ENCODE data around the gene ACKR4. TPM values are rescaled to one million over a fixed set of nuclear protein-coding genes. Genes with fewer than 3 reads are reported as not detected.
"Not testable (repeated sequence)": the region's sequence is repeated elsewhere in the genome, so short reads cannot be mapped to it uniquely, and the experiment has no call there.

Gene ACKR4
- total RNA-seq, 2 experiments from 2014 or later = not detected

- no peaks in the 10 kb centered on the region for H3K27me3 Mint-ChIP-seq
- H3K4me3 Mint-ChIP-seq = no peak overlapping the region
- POLR2A ChIA-PET = no interaction called here
- H3K4me1 Mint-ChIP-seq = no peaks in the 10 kb centered on the region
- DNase-seq = no peak
- H3K9me3 Mint-ChIP-seq = no peaks in the 10 kb centered on the region
- no peak overlapping the region for H3K27ac Mint-ChIP-seq
- H3K36me3 Mint-ChIP-seq = peaks cover 32% of the 10 kb centered on the region
- no peak for ATAC-seq (ENCODE audit: low read depth)
Observed at GRCh38 chr3:132569153-132569552, 27.9 kb upstream of the ACKR4 start.

- Mint-ChIP-seq H3K36me3 (peaks cover 28% of the 10 kb centered on the region), H3K4me3 (no peak overlapping the region), H3K4me1 (no peaks in the 10 kb centered on the region), H3K9me3 (no peaks in the 10 kb centered on the region), H3K27ac (no peak overlapping the region), H3K27me3 (no peaks in the 10 kb centered on the region)
- DNase-seq (no peak), ATAC-seq (ENCODE audit: low read depth) (no peak)
- POLR2A ChIA-PET = no interaction called here
Observed at GRCh38 chr3:132569580-132569979, 27.5 kb upstream of the ACKR4 start.

GRCh38 chr3:132570016-132570415, 27.1 kb upstream of the ACKR4 start:
- Mint-ChIP-seq H3K9me3 (no peaks in the 10 kb centered on the region), H3K27me3 (no peaks in the 10 kb centered on the region), H3K4me3 (no peak overlapping the region), H3K27ac (no peak overlapping the region), H3K36me3 (peaks cover 25% of the 10 kb centered on the region), H3K4me1 (no peaks in the 10 kb centered on the region)
- DNase-seq (no peak), ATAC-seq (ENCODE audit: low read depth) (no peak)
- POLR2A ChIA-PET = no interaction called here

DNA sequence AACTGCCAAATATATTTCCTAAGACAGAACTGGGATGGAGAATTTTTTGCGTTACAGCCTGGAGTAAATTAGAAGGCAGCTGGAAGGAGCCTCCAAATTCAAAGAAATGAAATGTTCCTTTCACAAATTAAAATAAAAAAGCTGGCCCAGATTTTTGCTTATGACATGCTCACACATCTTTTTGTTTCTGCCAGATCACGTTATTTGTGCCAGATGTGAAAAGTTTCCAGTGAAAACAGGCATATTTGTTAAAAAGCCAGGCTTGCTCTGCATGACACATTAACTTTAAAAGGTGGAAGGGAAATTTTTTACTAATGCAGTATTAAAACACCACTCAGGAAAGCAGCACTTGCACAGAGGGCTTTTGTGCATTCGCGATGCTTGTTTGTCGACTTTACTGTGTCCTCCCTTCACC, 23.3 kb upstream of the ACKR4 start:
- Mint-ChIP-seq H3K4me3 (no peak overlapping the region), H3K36me3 (peaks cover 30% of the 10 kb centered on the region), H3K9me3 (no peaks in the 10 kb centered on the region), H3K4me1 (no peaks in the 10 kb centered on the region), H3K27me3 (no peaks in the 10 kb centered on the region), H3K27ac (no peak overlapping the region)
- ATAC-seq (ENCODE audit: low read depth) (no peak), DNase-seq (no peak)
- POLR2A ChIA-PET = no interaction called here

GRCh38 chr3:132587401-132587800, 9.7 kb upstream of the ACKR4 start:
- Mint-ChIP-seq H3K9me3 (peaks cover 4% of the 10 kb centered on the region), H3K27ac (no peak overlapping the region), H3K36me3 (peaks cover 30% of the 10 kb centered on the region), H3K27me3 (no peaks in the 10 kb centered on the region), H3K4me3 (no peak overlapping the region), H3K4me1 (no peaks in the 10 kb centered on the region)
- ATAC-seq (ENCODE audit: low read depth) (no peak), DNase-seq (no peak)
- POLR2A ChIA-PET = no interaction called here

- Mint-ChIP-seq H3K27ac (no peak overlapping the region), H3K36me3 (peaks cover 33% of the 10 kb centered on the region), H3K9me3 (peaks cover 4% of the 10 kb centered on the region), H3K27me3 (no peaks in the 10 kb centered on the region), H3K4me3 (no peak overlapping the region), H3K4me1 (peaks cover 4% of the 10 kb centered on the region)
- DNase-seq (no peak), ATAC-seq (ENCODE audit: low read depth) (no peak)
- POLR2A ChIA-PET = no interaction called here
Observed at GRCh38 chr3:132592216-132592615, 4.9 kb upstream of the ACKR4 start.

- Mint-ChIP-seq H3K4me3 (no peak overlapping the region), H3K27me3 (no peaks in the 10 kb centered on the region), H3K27ac (no peak overlapping the region), H3K9me3 (peaks cover 4% of the 10 kb centered on the region), H3K4me1 (peaks cover 4% of the 10 kb centered on the region), H3K36me3 (peaks cover 32% of the 10 kb centered on the region)
- ATAC-seq (ENCODE audit: low read depth) = no peak
- DNase-seq = no peak
- POLR2A ChIA-PET = no interaction called here
Observed at GRCh38 chr3:132593241-132593946, 3.7 kb upstream of the ACKR4 start.

GRCh38 chr3:132593947-132594323, 3.1 kb upstream of the ACKR4 start:
- no peak overlapping the region for H3K27ac Mint-ChIP-seq
- peaks cover 4% of the 10 kb centered on the region for H3K4me1 Mint-ChIP-seq
- peaks cover 5% of the 10 kb centered on the region for H3K9me3 Mint-ChIP-seq
- no peaks in the 10 kb centered on the region for H3K27me3 Mint-ChIP-seq
- ATAC-seq (ENCODE audit: low read depth) (no peak), DNase-seq (no peak)
- no peak overlapping the region for H3K4me3 Mint-ChIP-seq
- POLR2A ChIA-PET = no interaction called here
- H3K36me3 Mint-ChIP-seq = peaks cover 36% of the 10 kb centered on the region

DNA sequence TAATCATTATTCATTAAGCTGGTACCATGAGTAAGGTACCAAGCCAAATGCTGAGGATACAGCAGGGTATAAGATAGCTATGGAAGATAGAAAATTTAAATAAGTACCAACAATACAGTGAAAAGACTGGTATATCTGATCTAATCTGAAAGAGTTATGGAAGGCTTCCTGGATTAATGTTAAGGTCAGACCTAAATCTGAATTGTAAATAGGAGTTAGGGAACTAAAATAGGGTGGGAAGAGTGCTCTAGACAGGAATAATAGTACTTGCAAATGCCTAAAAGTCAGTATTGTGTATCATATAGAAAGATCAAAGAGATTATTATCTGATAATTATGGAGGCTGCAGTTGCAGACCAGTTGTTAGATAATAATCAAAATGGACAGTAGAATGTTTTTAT, 2.6 kb upstream of the ACKR4 start:
- H3K9me3 Mint-ChIP-seq = peaks cover 3% of the 10 kb centered on the region
- DNase-seq (no peak), ATAC-seq (ENCODE audit: low read depth) (no peak)
- POLR2A ChIA-PET = no interaction called here
- H3K4me1 Mint-ChIP-seq = peaks cover 6% of the 10 kb centered on the region
- H3K36me3 Mint-ChIP-seq = peaks cover 32% of the 10 kb centered on the region
- H3K4me3 Mint-ChIP-seq = no peak overlapping the region
- H3K27me3 Mint-ChIP-seq = no peaks in the 10 kb centered on the region
- H3K27ac Mint-ChIP-seq = no peak overlapping the region

- Mint-ChIP-seq H3K9me3 (peaks cover 3% of the 10 kb centered on the region), H3K27me3 (no peaks in the 10 kb centered on the region), H3K27ac (no peak overlapping the region), H3K36me3 (peaks cover 31% of the 10 kb centered on the region), H3K4me1 (peaks cover 6% of the 10 kb centered on the region), H3K4me3 (no peak overlapping the region)
- ATAC-seq (ENCODE audit: low read depth) = no peak
- POLR2A ChIA-PET = no interaction called here
- no peak for DNase-seq
Observed at GRCh38 chr3:132595014-132595413, 2.1 kb upstream of the ACKR4 start.

GRCh38 chr3:132596326-132596725, 744 bp upstream of the ACKR4 start:
- Mint-ChIP-seq H3K4me3 (no peak overlapping the region), H3K4me1 (peaks cover 6% of the 10 kb centered on the region), H3K36me3 (peaks cover 25% of the 10 kb centered on the region), H3K27me3 (no peaks in the 10 kb centered on the region), H3K9me3 (peaks cover 1% of the 10 kb centered on the region), H3K27ac (no peak overlapping the region)
- ATAC-seq (ENCODE audit: low read depth) (no peak), DNase-seq (no peak)
- POLR2A ChIA-PET = no interaction called here

GRCh38 chr3:132597660-132598059, 590 bp downstream of the ACKR4 start:
- no peak for DNase-seq
- H3K4me3 Mint-ChIP-seq = no peak overlapping the region
- peaks cover 6% of the 10 kb centered on the region for H3K4me1 Mint-ChIP-seq
- H3K36me3 Mint-ChIP-seq = peaks cover 23% of the 10 kb centered on the region
- H3K27me3 Mint-ChIP-seq = no peaks in the 10 kb centered on the region
- POLR2A ChIA-PET = no interaction called here
- peaks cover 1% of the 10 kb centered on the region for H3K9me3 Mint-ChIP-seq
- H3K27ac Mint-ChIP-seq = no peak overlapping the region
- ATAC-seq (ENCODE audit: low read depth) = no peak

DNA sequence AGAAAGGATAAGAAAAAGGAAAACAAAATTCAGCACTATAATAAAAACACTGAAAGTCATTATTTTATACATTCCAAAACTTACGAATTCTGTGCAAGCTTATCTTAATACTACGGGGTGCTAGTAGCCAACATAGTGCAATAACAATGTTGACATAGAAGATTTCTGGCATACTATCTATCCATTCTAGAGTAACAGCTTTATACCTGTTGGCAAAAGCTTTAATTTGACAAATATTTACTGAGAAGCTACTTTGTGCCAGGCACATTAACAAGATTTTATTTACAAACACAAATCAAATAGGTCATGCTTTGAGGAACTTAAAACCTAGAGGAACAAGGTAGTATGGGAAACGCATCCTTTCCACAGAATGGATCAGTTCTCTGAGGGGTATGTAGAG, 1.1 kb downstream of the ACKR4 start:
- Mint-ChIP-seq H3K27ac (no peak overlapping the region), H3K27me3 (no peaks in the 10 kb centered on the region), H3K9me3 (peaks cover 1% of the 10 kb centered on the region), H3K36me3 (peaks cover 23% of the 10 kb centered on the region), H3K4me3 (no peak overlapping the region), H3K4me1 (peaks cover 6% of the 10 kb centered on the region)
- ATAC-seq (ENCODE audit: low read depth) (no peak), DNase-seq (no peak)
- POLR2A ChIA-PET = no interaction called here

- POLR2A ChIA-PET, H3K9me3 Mint-ChIP-seq: not testable (repeated sequence)
Observed at GRCh38 chr3:132600614-132601013, 3.5 kb downstream of the ACKR4 start.

GRCh38 chr3:132605374-132605792, 8.3 kb downstream of the ACKR4 start:
- Mint-ChIP-seq H3K4me3 (no peak overlapping the region), H3K9me3 (peaks cover 1% of the 10 kb centered on the region), H3K27ac (no peak overlapping the region), H3K36me3 (peaks cover 34% of the 10 kb centered on the region), H3K4me1 (no peaks in the 10 kb centered on the region), H3K27me3 (no peaks in the 10 kb centered on the region)
- DNase-seq (no peak), ATAC-seq (ENCODE audit: low read depth) (no peak)
- POLR2A ChIA-PET = no interaction called here

More at GRCh38 chr3:132600614-132601013, 3.5 kb downstream of the ACKR4 start:
- not testable (repeated sequence) for H3K4me3 Mint-ChIP-seq; DNase-seq; H3K27ac Mint-ChIP-seq; ATAC-seq (ENCODE audit: low read depth); H3K27me3 Mint-ChIP-seq; H3K4me1 Mint-ChIP-seq
- H3K36me3 Mint-ChIP-seq = peaks cover 14% of the 10 kb centered on the region
